GM19463 (cell line): ENCODE results near the gene GOLGB1.
"Not testable (repeated sequence)": the region's sequence is repeated elsewhere in the genome, so short reads cannot be mapped to it uniquely, and the experiment has no call there.

Experiments used
- ATAC-seq: cut with Tn5 transposase; IDR thresholded peaks from one replicate; pipeline ENCODE4 v1.9.1; 2021; ENCODE audit warnings: mild to moderate bottlenecking, moderate library complexity; ENCODE audit not compliant: unreplicated experiment

The GOLGB1 gene

GRCh38 chr3:121749276-121750086 is at the start of gene GOLGB1:
Gene GOLGB1 (minus strand): TSS chr3:121749741. CDS start chr3:121730971, 18,770 bp downstream.
- ATAC-seq = peak; percentile 95

GRCh38 chr3:121796970-121797369 is 47.4 kb upstream of the GOLGB1 start:
- no peak for ATAC-seq

GRCh38 chr3:121794264-121794983 is 44.9 kb upstream of the GOLGB1 start:
- ATAC-seq = no peak

- no peak for ATAC-seq
Observed at GRCh38 chr3:121793078-121793477, 43.5 kb upstream of the GOLGB1 start.

GRCh38 chr3:121786485-121786884 is 36.9 kb upstream of the GOLGB1 start:
- no peak for ATAC-seq

- ATAC-seq = not testable (repeated sequence)
Observed at GRCh38 chr3:121782784-121783183, 33.2 kb upstream of the GOLGB1 start.

- ATAC-seq = no peak
Observed at GRCh38 chr3:121781611-121782010, 32.1 kb upstream of the GOLGB1 start.

GRCh38 chr3:121775095-121775494 is 25.6 kb upstream of the GOLGB1 start:
- not testable (repeated sequence) for ATAC-seq

- no peak for ATAC-seq
Observed at GRCh38 chr3:121769246-121769645, 19.7 kb upstream of the GOLGB1 start.

GRCh38 chr3:121768452-121768851 is 18.9 kb upstream of the GOLGB1 start:
- no peak for ATAC-seq

- no peak for ATAC-seq
Observed at GRCh38 chr3:121759541-121760202, 10.1 kb upstream of the GOLGB1 start.

- no peak for ATAC-seq
Observed at GRCh38 chr3:121758727-121759450, 9.3 kb upstream of the GOLGB1 start.

GRCh38 chr3:121757812-121758545 is 8.4 kb upstream of the GOLGB1 start:
- no peak for ATAC-seq

GRCh38 chr3:121757087-121757811 is 7.7 kb upstream of the GOLGB1 start:
- no peak for ATAC-seq

- ATAC-seq = no peak
Observed at GRCh38 chr3:121752772-121753171, 3.2 kb upstream of the GOLGB1 start.

- ATAC-seq = no peak
Observed at GRCh38 chr3:121752261-121752660, 2.7 kb upstream of the GOLGB1 start.

GRCh38 chr3:121750087-121750415 is 510 bp upstream of the GOLGB1 start:
- ATAC-seq = no peak

- ATAC-seq = peak; percentile 8
Observed at GRCh38 chr3:121748680-121749275, 763 bp downstream of the GOLGB1 start.

- ATAC-seq = no peak
Observed at GRCh38 chr3:121747976-121748375, 1.6 kb downstream of the GOLGB1 start.
